Upper lobe of left lung (tissue), 4 donors: ENCODE results near the gene SVEP1.

ENCODE experiments used
- EP300 ChIP-seq, 4 donors: sonication (generic); formaldehyde crosslinking; IDR thresholded peaks; one replicate each; pipeline ENCODE4 v1.5.1; 2017; ENCODE audit warnings: antibody characterized with exemption in 4 of 4, control low read depth in 2 of 4
- POLR2AphosphoS5 ChIP-seq, 2 donors: sonication (generic); formaldehyde crosslinking; IDR thresholded peaks; one replicate each; pipeline ENCODE4 v1.5.1; 2017; ENCODE audit warnings: antibody characterized with exemption in 2 of 2

GRCh38 chr9:110338143-110338542, 241.4 kb downstream of the SVEP1 start:
- no peak for TF ChIP-seq EP300 (IDR thresholded peaks at IDR 0.05)
- TF ChIP-seq POLR2AphosphoS5 (IDR thresholded peaks at IDR 0.05) = no peak
